ENCODE data around the gene BCR.

DNA sequence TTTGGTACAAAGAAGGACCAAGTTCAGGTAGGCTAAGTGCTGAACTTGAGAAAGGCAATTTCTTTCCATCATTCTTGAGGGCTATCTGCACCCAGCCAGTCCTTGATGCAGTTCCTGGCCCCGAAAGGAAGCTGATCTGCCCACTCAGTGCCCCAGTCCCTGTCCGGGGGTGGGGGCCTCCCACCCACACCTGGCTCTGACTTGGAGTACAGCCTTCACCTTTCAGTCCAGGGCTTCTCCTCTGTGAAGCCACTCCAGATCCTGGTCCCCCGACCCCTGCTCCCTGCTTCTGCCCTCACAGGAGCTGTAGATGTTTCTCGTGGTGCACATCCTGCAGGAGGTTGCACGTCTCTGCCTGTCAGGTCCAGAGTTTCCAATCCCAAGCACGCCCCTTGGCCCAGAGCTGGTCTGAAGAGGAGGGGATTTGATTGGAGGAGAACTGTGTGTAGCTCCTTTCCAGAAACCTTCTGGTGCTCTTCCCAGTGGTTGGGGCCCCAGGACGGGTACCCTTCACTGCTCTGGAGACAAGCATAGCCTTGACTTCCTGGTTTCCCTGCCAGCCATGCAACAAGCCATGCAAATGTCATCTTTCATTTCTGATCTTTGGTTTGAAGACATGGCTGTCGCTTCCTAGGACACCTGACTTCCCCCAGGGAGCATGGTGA lies 75.3 kb downstream of the BCR start:
- TF ChIP-seq, protein P1, sequence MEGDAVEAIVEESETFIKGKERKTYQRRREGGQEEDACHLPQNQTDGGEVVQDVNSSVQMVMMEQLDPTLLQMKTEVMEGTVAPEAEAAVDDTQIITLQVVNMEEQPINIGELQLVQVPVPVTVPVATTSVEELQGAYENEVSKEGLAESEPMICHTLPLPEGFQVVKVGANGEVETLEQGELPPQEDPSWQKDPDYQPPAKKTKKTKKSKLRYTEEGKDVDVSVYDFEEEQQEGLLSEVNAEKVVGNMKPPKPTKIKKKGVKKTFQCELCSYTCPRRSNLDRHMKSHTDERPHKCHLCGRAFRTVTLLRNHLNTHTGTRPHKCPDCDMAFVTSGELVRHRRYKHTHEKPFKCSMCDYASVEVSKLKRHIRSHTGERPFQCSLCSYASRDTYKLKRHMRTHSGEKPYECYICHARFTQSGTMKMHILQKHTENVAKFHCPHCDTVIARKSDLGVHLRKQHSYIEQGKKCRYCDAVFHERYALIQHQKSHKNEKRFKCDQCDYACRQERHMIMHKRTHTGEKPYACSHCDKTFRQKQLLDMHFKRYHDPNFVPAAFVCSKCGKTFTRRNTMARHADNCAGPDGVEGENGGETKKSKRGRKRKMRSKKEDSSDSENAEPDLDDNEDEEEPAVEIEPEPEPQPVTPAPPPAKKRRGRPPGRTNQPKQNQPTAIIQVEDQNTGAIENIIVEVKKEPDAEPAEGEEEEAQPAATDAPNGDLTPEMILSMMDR (IDR thresholded peaks at IDR 0.05; ENCODE audit: low read depth, low read length), result no peak
- TF ChIP-seq POLR2A (IDR thresholded peaks at IDR 0.05; ENCODE audit: extremely low read depth, insufficient read length) (no peak), MYC (IDR thresholded peaks at IDR 0.05; ENCODE audit: low read depth, low read length) (no peak)

Measured in NB4 (cell line).